ENCODE data around the gene CNTNAP2.

Gene CNTNAP2

DNA sequence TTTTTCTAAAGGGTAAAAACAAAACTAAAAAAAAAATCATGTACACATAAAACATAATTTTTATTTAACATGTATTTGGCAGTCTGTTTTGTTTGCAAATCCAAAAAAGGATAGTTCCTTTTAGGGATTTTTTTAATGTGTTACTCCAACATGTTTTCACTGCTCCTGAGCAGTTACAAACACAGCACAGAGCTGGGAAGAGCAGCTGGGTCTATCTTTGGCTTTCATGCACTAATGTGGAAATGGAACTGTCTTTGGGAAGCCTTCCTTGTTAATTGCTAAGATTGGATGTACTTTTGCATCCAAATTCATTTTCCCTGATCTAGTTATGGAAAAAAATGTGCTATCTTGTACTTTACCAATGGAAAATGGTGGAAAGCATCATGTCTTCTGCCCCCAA, 1035.1 kb downstream of the CNTNAP2 start:
- peak in 2 of 3 experiments; percentile 15 to 65 for DNase-seq

GRCh38 chr7:147153571-147153970, 1037.0 kb downstream of the CNTNAP2 start:
- DNase-seq, result no peak

DNA sequence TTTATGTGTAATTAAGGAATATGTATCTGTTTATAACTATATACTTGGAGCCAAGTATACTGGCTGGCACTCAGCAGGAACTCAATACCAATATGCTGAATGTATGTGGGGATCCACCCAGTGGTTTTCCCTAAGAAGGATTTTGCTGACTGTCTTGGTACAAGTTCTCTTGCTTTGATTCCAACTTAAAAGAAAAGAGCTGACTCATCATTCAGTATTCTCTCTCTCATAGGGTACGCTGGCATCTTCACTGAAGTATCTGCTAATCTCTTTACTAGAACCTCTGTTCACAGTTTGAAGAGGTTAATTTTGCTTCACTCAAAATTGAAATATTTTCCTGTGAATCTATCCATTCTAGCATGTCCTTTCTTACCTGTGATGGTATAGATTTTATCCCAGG, 1044.8 kb downstream of the CNTNAP2 start:
- no peak for DNase-seq

DNA sequence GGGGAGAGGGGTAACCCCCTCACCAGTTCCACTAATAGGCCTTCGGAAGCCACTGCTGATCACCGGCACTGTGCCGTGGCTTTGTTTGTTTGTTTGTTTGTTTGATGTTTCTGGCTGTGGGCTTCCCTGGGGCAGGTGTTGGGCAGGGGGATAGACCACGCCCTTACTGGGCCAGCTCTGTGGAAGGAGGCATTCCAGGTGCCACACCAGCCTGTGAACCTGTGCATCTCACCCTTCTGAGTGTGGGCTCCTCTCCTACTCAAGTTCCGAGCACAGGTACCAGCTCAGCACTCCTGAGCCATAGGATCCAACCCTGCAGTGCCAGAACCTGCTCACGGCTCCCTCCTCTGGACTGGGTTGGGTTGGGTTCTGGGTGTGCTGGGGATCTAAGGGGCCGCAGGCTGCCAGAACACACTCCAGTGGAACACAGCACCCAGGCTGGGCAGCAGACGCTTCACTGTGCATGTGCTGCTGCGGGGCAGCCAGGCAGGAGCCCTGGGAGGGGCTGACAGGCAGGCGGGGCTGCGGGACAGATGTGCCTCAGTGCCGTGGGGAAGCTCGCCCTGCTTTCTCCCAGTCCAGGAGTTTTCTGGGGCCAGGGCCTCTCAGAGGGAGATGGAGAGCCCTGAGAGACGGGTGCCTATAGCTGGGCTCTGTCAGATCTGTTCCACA, 1053.9 kb downstream of the CNTNAP2 start:
- DNase-seq, result no peak

GRCh38 chr7:147171013-147171391, 1054.4 kb downstream of the CNTNAP2 start:
- no peak for DNase-seq

- no peak for DNase-seq
Measured at GRCh38 chr7:147173883-147174282, 1057.3 kb downstream of the CNTNAP2 start.

- DNase-seq, result no peak
Measured at GRCh38 chr7:147182874-147183273, 1066.3 kb downstream of the CNTNAP2 start.

DNA sequence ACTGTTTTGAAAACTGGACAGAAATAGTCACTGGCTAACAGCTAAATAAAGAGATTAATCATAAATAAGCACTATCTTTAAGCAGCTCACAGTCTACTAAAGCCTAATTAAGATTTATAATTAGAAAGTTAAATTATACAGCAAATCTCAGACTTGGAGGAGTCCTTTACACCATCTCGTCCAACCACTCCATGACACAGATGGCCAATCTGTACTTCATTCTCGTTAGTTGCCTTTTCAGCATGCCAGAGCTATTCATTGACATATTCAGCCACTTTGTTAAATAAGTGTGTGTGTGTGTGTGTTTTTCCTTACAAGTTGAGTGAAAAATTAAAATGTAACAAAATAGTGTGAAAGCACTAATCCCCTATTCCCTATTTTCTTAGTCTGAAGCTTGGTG, 1066.7 kb downstream of the CNTNAP2 start:
- no peak for DNase-seq

- no peak for DNase-seq
Measured at GRCh38 chr7:147188467-147188866, 1071.9 kb downstream of the CNTNAP2 start.

DNA sequence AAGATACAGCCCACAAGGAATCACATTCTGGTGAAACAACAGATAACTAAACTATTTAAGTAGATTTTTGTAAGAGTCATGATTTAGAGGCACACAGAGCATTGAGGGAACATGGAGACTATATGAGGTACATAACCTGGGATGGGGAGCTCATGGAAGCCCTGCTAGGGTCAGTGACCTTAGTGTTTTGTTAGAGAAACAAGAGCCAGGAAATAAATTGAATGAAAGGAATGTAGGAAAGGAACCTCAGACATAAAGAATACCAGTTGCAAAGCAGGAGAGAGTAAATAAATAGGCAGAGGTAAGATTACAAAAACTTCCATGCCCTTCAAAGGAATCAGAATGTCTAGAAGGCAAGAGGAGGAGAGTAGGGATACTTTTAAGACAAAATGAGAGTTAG, 1076.9 kb downstream of the CNTNAP2 start:
- DNase-seq, result no peak

GRCh38 chr7:147196481-147196880, 1079.9 kb downstream of the CNTNAP2 start:
- peak; percentile 6 to 95 (median 57) for DNase-seq

- no peak for DNase-seq
Measured at GRCh38 chr7:147197006-147197405, 1080.4 kb downstream of the CNTNAP2 start.

DNA sequence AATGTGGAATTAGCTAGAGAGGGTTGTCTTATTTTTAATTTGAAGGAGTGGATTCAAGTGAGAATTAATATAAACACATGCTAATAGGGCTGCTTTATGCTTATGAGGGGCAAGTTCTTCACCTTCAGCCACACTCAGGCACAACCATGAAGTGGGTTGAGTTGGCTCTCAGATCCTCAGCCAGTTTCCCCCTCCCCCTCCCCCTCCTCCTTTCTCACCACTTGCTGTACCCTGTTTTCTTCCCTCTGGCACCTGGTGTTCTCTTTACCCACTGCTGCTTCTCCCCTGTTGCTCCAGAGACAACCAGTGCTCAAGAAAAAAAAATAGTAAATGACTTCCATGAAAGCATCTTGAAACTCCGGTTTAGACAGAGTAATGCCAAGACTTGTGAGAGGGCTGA, 1083.3 kb downstream of the CNTNAP2 start:
- no peak for DNase-seq

DNA sequence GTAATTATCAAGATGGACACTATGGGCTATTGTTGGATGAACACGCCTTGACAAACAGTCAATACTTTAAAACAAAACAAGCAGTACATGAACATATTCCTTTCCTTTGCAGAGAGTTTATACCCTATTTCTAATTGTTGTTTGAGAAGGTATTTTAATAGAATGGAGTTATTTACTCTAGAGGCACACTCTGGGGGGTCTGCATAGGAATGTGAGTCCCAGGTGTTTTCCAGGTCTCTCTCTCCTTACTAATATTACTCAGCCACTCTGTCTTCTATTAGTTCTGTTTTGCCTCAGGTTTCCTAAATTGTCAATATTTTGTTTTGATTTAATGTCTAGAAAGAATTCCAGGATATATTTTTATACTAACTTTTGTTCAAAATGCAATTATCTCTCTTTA, 1091.4 kb downstream of the CNTNAP2 start:
- DNase-seq, result peak in 2 of 3 experiments; percentile 8 to 16

DNA sequence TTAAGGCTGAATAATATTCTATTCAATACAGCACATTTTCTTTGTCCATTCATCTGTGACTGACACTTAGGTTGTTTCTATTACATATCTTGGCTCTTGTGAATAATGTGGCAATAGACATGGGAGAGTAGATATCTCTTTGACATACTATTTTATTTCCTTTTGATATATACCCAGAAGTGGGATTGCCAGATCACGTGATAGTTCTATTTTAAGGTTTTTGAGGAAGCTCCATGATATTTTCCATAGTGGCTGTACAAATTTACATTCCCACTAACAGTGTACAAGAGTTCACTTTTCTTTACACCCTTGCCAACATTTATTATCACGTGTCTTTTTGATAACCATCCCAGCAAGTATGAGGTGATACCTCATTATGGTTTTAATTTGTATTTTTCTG, 1114.7 kb downstream of the CNTNAP2 start:
- no peak for DNase-seq

DNA sequence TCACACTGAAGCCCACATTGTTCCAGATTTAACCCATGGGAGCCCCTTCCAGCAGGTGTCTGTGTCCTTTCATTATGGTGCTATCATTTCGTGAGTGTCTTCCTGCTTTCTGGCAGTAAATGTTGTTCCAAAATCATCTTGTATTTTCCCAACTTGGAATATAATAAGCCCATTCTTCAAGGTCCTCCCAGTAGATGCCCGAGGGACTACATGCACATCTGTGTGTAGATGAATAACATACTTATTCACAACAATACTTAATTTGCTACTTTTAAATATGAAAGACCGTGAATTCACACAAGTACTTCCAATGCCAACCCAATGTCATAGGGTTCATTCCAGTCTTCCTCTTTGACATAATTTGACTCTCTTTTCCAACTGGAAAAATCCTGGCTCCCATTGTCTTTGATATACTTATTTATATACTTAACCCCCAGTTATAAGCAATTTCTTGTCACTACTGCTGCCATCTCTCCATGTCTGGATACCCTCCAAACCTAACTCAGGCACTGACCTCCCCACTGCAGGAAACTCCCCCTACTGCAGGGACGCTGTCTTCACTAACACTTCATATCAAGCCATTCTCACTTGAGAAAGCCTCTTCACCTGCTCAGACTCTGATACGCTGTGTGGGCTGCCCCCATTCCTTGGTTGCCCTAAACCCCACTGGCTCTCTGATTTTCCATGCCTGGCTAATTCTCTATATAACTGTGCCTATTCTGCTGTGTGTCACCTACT, 1119.2 kb downstream of the CNTNAP2 start:
- DNase-seq, result no peak

DNA sequence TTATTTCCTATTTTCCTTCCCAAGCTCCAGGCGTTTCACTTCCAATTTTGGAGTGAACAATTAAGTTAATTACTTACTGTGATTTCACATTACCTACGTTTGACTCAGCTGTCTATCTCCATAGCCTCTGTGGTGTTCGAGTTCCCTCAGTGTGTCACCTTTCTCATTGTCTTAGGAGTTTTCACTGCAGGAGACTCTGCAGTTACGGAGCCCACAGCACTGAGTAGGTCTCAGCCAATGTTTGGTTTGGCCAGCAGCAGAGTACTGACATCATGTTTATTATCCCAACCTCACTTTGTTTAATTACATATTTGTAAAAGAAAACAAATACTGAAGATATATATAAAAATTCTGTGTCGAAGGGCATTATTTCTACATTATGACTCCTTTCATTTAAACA, 1123.9 kb downstream of the CNTNAP2 start:
- DNase-seq, result peak in 2 of 3 experiments; percentile 6 to 49

GRCh38 chr7:147245274-147245673, 1128.7 kb downstream of the CNTNAP2 start:
- peak in 2 of 3 experiments; percentile 21 to 70 for DNase-seq

DNA sequence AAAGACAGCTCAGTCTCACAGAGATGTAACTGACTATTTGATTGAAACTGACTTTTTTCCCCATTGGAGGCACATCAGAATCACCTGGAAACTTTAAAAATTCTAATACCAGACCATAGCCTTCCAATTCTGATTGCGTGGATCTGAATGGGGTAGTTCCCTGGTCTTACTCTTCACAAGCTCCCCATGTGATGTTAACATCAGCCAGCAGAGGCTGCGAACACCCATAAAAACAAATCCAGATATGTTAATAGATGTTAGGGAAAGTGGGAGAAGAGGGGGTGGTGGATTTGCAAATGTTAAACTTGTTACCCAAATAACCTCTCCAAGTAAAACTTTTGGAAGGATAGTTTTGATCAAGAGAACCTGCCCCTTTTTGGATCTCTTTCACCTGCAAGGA, 1133.4 kb downstream of the CNTNAP2 start:
- peak in 1 of 3 experiments; percentile 12 for DNase-seq

DNA sequence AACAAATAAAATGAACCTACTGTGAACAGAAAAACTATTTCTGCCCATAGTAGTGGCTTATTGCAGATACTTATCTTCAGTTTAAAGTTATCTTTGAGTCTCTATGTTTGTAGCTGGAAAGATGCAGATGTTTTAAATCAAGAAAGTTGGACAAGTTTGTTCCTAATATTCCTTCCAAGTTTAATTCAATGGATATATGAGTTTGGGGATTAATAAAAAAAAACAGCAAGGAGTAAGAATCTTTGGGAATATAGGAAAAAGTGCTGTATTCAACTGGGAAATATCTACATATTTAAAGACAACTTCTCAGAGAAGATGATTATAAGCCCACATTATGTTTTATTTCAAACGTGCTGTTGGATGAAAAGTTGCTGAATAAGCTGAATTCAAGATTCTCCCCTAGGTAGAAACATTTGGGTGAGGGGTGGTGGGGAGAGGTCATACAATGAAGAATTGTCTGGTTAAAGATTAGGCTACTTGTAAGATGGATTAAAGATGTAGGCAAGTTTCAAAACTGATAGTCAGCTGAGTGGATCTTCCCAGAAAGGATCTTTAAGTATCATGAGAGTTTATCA, 1135.2 kb downstream of the CNTNAP2 start:
- DNase-seq, result no peak

DNA sequence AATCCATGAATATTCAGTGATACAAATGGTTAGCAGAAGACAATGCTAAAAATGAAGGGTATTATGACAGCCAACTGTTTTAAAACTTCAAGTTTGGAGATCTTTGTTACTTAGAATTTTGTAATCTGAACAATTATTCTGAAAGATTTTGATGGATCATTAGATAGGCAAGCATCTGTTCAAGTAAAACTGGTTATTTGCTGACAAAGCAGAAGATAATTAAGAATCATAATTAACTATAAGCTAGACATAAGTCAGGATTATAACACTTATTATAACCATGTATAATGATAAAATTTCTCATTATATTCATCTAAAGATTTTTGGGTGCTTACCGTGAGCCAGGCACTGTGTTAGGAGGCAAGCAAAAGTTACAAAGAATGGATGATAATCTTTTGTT, 1145.1 kb downstream of the CNTNAP2 start:
- no peak for DNase-seq

DNA sequence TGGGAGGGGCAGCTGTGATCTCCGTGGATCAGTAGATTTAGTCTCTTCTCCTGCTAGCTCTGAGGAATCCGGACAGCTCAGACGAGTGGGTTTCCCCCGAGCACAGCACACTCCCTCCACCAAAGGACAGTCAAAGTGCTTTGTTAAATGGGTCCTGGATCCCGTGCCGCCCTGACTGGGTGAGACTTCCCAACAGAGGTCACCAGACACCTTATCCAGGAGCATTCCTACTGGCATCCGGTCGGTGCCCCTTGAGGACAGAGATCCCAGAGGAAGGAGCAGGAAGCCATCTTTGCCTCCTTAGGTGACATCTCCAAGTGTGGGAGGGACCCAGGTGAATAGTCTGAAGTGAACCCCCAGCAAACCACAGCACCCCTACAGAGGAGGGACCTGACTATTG, 1148.9 kb downstream of the CNTNAP2 start:
- no peak for DNase-seq

DNA sequence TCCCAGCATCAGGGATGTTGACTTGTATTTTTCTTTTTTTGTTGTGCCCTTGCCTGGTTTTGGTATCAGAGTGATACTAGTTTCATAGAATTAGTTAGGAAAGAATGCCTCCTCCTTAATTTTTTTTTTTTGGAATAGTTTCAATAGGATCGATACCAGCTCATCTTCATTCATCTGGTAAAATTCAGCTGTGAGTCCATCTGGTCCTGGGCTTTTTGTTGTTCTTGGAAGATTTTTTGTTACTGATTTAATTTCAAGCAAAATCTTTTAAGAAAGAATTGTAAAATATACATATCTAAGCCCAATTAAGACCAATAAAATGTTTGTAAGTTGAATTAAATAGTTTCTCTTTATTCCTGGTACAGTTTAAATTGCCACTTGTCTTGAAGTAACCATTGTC, 1159.5 kb downstream of the CNTNAP2 start:
- DNase-seq, result no peak

DNA sequence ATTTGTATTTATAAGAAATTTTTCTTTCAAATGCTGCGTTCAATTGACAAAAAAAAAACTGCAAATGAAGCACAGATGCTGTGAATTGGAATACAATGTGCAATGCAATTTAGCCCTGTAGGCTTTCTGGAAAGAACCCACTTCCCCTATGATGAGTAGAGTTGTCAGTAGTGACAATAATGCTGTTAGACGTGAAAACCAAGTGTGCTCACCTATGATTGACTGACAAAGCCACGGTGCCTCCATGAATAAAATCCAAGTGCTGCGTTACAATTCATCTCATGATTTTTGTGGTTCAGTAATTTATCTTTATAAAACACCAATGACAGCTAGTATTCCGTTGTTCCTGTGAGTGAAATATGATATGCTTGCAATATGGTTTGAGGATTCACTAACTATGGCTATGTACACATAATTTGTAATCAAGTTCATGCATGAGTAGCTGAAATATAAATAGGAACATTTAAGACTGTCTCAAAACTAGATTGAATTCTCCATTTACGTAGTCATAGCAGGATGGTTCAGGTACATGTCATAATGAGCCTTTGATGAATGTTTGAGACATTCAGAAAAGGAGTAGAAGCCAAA, 1160.3 kb downstream of the CNTNAP2 start:
- DNase-seq, result peak; percentile 66 to 93 (median 88)
